HepG2 (cell line): Measurements from ENCODE around the gene GMPR. TPM values are rescaled to one million over a fixed set of nuclear protein-coding genes. Genes with fewer than 3 reads are reported as not detected.

Source experiments
- ATAC-seq: fragments of 200-7000 bp; cut with Tn5 transposase; 3 replicates; pipeline ENCODE4 v1.9.1; 2020; ENCODE audit warnings: mild to moderate bottlenecking, moderate library complexity
- BruUV-seq: library from RNA; stranded (reverse); fragments of 400-500 nt; replicated peaks from 2 replicates; lab custom pipeline; 2021; lab: Mats Ljungman, UMichigan
- CTCF ChIA-PET: fragments of 300-600 bp; formaldehyde crosslinking; extraction: SDS; loops from one replicate; lab custom pipeline; 2021; ENCODE audit warnings: low total read pairs, inconsistent platforms, low intra/inter-chr PET ratio; lab: Yijun Ruan, JAX
- POLR2A ChIA-PET: fragments of 350-600 bp; sonication (Branson Sonifier 250); formaldehyde crosslinking; loops from one replicate; lab custom pipeline; 2020; ENCODE audit warnings: antibody characterized with exemption, inconsistent platforms; lab: Yijun Ruan, JAX
- DNase-seq: peaks from one replicate; pipeline ENCODE4 v3.0.0-alpha.2; 2015; ENCODE audit warnings: low spot score
- FAIRE-seq: peaks from 3 replicates; lab custom pipeline; 2011; peaks lifted over from hg19 to GRCh38; lab: Jason Lieb, UNC
- H2AFZ ChIP-seq: one replicate; pipeline ENCODE4 v1.6.1; 2011; ENCODE audit warnings: low read length, inconsistent platforms
- H3K27ac ChIP-seq: fragments of 300-600 bp; 3 replicates; pipeline ENCODE4 v1.8.0; 2011; ENCODE audit warnings: mixed run types, mild to moderate bottlenecking, mixed read lengths, low read length, inconsistent platforms; ENCODE audit not compliant: insufficient read depth; ENCODE audit errors: extremely low read length
- H3K27me3 ChIP-seq, 2 experiments: fragments of 200-600 bp in 1 of 2; 2 replicates in 1 of 2; 3 replicates in 1 of 2; pipeline versions ENCODE4 v1.6.0 to v1.8.0; 2011; ENCODE audit warnings: low read length in 2 of 2, mild to moderate bottlenecking in 2 of 2, moderate library complexity in 2 of 2, inconsistent platforms in 1 of 2; ENCODE audit not compliant: insufficient read depth in 2 of 2, control insufficient read depth in 1 of 2
- H3K36me3 ChIP-seq, 2 experiments: fragments of 200-600 bp in 1 of 2; replicated peaks in 1 of 2; 2 replicates in 1 of 2; 3 replicates in 1 of 2; pipeline versions ENCODE4 v1.5.1 to v1.8.0; 2011; ENCODE audit warnings: low read length in 2 of 2, inconsistent platforms in 1 of 2; ENCODE audit not compliant: insufficient read depth in 2 of 2, control insufficient read depth in 1 of 2
- H3K4me1 ChIP-seq: 2 replicates; pipeline ENCODE4 v1.5.1; 2012; ENCODE audit warnings: low read length, inconsistent platforms; ENCODE audit not compliant: insufficient read depth
- H3K4me2 ChIP-seq: 2 replicates; pipeline ENCODE4 v1.6.0; 2011; ENCODE audit warnings: low read depth, low read length, inconsistent platforms
- H3K4me3 ChIP-seq, 3 experiments: fragments of 200-600 bp in 1 of 3; sonication (generic), shearing (Covaris generic) in 1 of 3; replicated peaks in 1 of 3; 2 replicates each; pipeline ENCODE4 v1.5.1; 2011 to 2016; ENCODE audit warnings: low read length in 3 of 3, inconsistent platforms in 2 of 3, low read depth in 2 of 3, mild to moderate bottlenecking in 2 of 3, control low read depth in 1 of 3, mixed read lengths in 1 of 3; ENCODE audit not compliant: insufficient read depth in 1 of 3
- H3K79me2 ChIP-seq: one replicate; pipeline ENCODE4 v1.6.1; 2011; ENCODE audit warnings: low read length, inconsistent platforms; ENCODE audit not compliant: insufficient read depth
- H3K9ac ChIP-seq: 2 replicates; pipeline ENCODE4 v1.6.0; 2011; ENCODE audit warnings: mild to moderate bottlenecking, low read depth, low read length, inconsistent platforms; ENCODE audit not compliant: insufficient read depth
- H3K9me3 ChIP-seq: 2 replicates; pipeline ENCODE4 v1.5.1; 2012; ENCODE audit warnings: mild to moderate bottlenecking, low read length
- H4K20me1 ChIP-seq: 2 replicates; pipeline ENCODE4 v1.6.0; 2011; ENCODE audit warnings: inconsistent platforms, mild to moderate bottlenecking, low read length, moderate library complexity; ENCODE audit not compliant: insufficient read depth
- DNMT1 ChIP-seq: sonication (generic); formaldehyde crosslinking; IDR thresholded peaks from 2 replicates; pipeline ENCODE4 v1.5.1; 2020; ENCODE audit warnings: mild to moderate bottlenecking, missing genetic modification reagents
- E2F2 ChIP-seq: sonication (generic); formaldehyde crosslinking; IDR thresholded peaks from 2 replicates; pipeline ENCODE4 v1.4.0; 2020; ENCODE audit warnings: missing genetic modification reagents, borderline replicate concordance
- JUND ChIP-seq: sonication (generic); formaldehyde crosslinking; IDR thresholded peaks from 2 replicates; pipeline ENCODE4 v1.8.0; 2022; ENCODE audit warnings: mild to moderate bottlenecking, missing genetic modification reagents
- KAT8 ChIP-seq: IDR thresholded peaks from 2 replicates; pipeline ENCODE4 v1.6.1; 2016; ENCODE audit warnings: missing genetic modification reagents, missing compliant biosample characterization
- NFKB2 ChIP-seq: sonication (generic); formaldehyde crosslinking; IDR thresholded peaks from 2 replicates; pipeline ENCODE4 v1.4.0; 2020; ENCODE audit warnings: missing genetic modification reagents, borderline replicate concordance
- TBL1XR1 ChIP-seq: fragments of 150-350 bp; IDR thresholded peaks from 2 replicates; pipeline ENCODE4 v1.6.1; 2014; ENCODE audit warnings: borderline replicate concordance, low read length; ENCODE audit not compliant: partially characterized antibody
- ZMAT3 ChIP-seq: sonication (generic); formaldehyde crosslinking; conservative IDR thresholded peaks from 2 replicates; pipeline ENCODE4 v1.7.0; 2021; ENCODE audit warnings: missing genetic modification reagents
- ZNF558 ChIP-seq: sonication (generic); formaldehyde crosslinking; IDR thresholded peaks from 2 replicates; pipeline ENCODE4 v1.9.0; 2022; ENCODE audit warnings: mild to moderate bottlenecking, missing genetic modification reagents, borderline replicate concordance
- ZNF629 ChIP-seq: sonication (generic); formaldehyde crosslinking; conservative IDR thresholded peaks from 2 replicates; pipeline ENCODE4 v1.5.0; 2020; ENCODE audit warnings: missing genetic modification reagents
- WGBS: methylation state at CpG from one replicate; pipeline ENCODE4 v1.1.6; 2017; ENCODE audit warnings: low lambda C conversion rate; 5-methylcytosine and 5-hydroxymethylcytosine counted together
- in situ Hi-C: cut with HindIII; loops from 2 replicates; pipeline ENCODE4 v1.10.0; 2017; ENCODE audit warnings: low pct_unique_long_range_greater_than_20kb; ENCODE audit not compliant: extremely low pct_ligation_motif_present
- intact Hi-C: fragments of 100-400 bp; cut with micrococcal nuclease; formaldehyde crosslinking; loops from one replicate; pipeline ENCODE4 v1.10.0; 2022; ENCODE audit not compliant: unreplicated experiment
- polyA plus RNA-seq, 8 experiments: library from polyadenylated mRNA; depleted of rRNA in 3 of 8; stranded (reverse) in 7 of 8; unstranded in 1 of 8; fragments of >200 nt; fragmentation: Illumina TruSeq in 4 of 8; extraction: Trizol in 4 of 8; gene quantifications; 2 replicates each; pipeline versions ENCODE4 v1.2.1 to v1.2.3, GENCODE V29; 2011 to 2016; ENCODE audit warnings: low read depth in 4 of 8, missing spikeins in 1 of 8, mixed read lengths in 1 of 8; ENCODE audit not compliant: insufficient read depth in 1 of 8
- total RNA-seq, 5 experiments: library from RNA; depleted of rRNA; stranded (reverse); fragments of >200 nt; fragmentation: Illumina TruSeq; extraction: Trizol; gene quantifications; 2 replicates each; pipeline ENCODE4 v1.2.3, GENCODE V29; 2016; ENCODE audit warnings: low read depth in 1 of 5

Gene GMPR
- total and polyA plus RNA-seq, 2 of the 13 experiments (the other 11 are each of a cell fraction or from before 2014, with no cell fraction given), result not detected

DNA sequence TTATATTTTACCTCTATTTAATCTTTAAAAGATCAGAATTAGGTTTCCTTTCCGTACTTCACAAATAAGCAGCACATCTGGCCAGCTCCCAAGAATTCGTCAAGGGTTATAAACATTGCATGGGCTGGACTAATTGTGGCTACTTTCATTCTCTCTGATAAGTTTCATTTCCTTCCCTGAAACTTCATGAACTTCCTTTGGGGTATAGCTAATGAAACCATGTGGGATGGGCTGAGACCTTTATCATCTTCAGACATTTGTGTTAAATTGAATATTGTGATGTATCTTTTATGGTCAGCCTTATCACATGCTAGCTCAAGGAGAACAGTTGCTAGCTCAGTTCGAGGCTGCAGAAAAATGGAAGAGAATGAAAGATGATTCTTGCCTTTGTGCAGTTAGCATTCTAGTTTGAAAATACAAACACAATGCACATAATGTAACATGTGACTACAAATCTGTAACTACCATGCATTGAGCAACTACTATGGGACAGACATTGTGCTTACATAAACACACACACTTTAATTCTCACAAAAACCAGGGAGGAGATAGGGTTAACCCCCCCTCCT is 1.7 kb upstream of the GMPR start:
- no peak overlapping the region for H3K27ac ChIP-seq
- BruUV-seq, result no TSS peak
- H2AFZ ChIP-seq, result no peak overlapping the region
- ATAC-seq, result no peak
- TF ChIP-seq NFKB2, result no peak
- TF ChIP-seq KAT8, result no peak
- no peak for TF ChIP-seq JUND
- no peak for TF ChIP-seq TBL1XR1
- TF ChIP-seq DNMT1 (CRISPR knock-in tag), result no peak
- no peak for TF ChIP-seq ZMAT3 (CRISPR knock-in tag)
- 19% methylated on average over 3 of the region's 3 CpGs for WGBS
- DNase-seq, result no peak
- H3K4me3 ChIP-seq, result no peak overlapping the region
- H4K20me1 ChIP-seq, result no peaks in the 10 kb centered on the region
- H3K4me1 ChIP-seq, result peaks cover 12% of the 10 kb centered on the region
- H3K9me3 ChIP-seq, result no peaks in the 10 kb centered on the region
- no peaks in the 10 kb centered on the region for H3K79me2 ChIP-seq
- H3K4me2 ChIP-seq, result no peak overlapping the region
- POLR2A ChIA-PET, result no interaction called here
- in situ Hi-C loops (no loop called here), intact Hi-C loops (no loop called here)
- no peaks in the 10 kb centered on the region for H3K36me3 ChIP-seq
- CTCF ChIA-PET, result no interaction called here
- H3K27me3 ChIP-seq, result peaks cover 9 to 58% of the 10 kb centered on the region in 2 experiments
- H3K9ac ChIP-seq, result no peak overlapping the region
- no peak for FAIRE-seq

GRCh38 chr6:16237242-16237641 is 1.1 kb upstream of the GMPR start:
- no peak overlapping the region for H3K27ac ChIP-seq

More at GRCh38 chr6:16237242-16237641, 1.1 kb upstream of the GMPR start:
- peaks cover 12% of the 10 kb centered on the region for H3K4me1 ChIP-seq
- POLR2A ChIA-PET, result no interaction called here
- H3K9me3 ChIP-seq, result no peaks in the 10 kb centered on the region
- no peak overlapping the region for H3K4me3 ChIP-seq
- CTCF ChIA-PET, result no interaction called here
- intact Hi-C loops (no loop called here), in situ Hi-C loops (no loop called here)
- FAIRE-seq (no peak), ATAC-seq (no peak), DNase-seq (no peak)
- H3K79me2 ChIP-seq, result no peaks in the 10 kb centered on the region
- no peaks in the 10 kb centered on the region for H4K20me1 ChIP-seq
- H3K4me2 ChIP-seq, result no peak overlapping the region
- H3K36me3 ChIP-seq, result no peaks in the 10 kb centered on the region
- no peak overlapping the region for H3K9ac ChIP-seq
- peaks cover 9 to 58% of the 10 kb centered on the region in 2 experiments for H3K27me3 ChIP-seq
- TF ChIP-seq ZNF629 (CRISPR knock-in tag), result 0 out of 2 replicates have a peak, but pooled peaks have one; percentile 34
- TF ChIP-seq ZNF558 (CRISPR knock-in tag), result no peak
- no peak for TF ChIP-seq E2F2 (CRISPR knock-in tag)
- 46% methylated on average over 7 of the region's 7 CpGs for WGBS
- no TSS peak for BruUV-seq
- H2AFZ ChIP-seq, result no peak overlapping the region
